Measurements from ENCODE around the gene TPSG1.

DNA sequence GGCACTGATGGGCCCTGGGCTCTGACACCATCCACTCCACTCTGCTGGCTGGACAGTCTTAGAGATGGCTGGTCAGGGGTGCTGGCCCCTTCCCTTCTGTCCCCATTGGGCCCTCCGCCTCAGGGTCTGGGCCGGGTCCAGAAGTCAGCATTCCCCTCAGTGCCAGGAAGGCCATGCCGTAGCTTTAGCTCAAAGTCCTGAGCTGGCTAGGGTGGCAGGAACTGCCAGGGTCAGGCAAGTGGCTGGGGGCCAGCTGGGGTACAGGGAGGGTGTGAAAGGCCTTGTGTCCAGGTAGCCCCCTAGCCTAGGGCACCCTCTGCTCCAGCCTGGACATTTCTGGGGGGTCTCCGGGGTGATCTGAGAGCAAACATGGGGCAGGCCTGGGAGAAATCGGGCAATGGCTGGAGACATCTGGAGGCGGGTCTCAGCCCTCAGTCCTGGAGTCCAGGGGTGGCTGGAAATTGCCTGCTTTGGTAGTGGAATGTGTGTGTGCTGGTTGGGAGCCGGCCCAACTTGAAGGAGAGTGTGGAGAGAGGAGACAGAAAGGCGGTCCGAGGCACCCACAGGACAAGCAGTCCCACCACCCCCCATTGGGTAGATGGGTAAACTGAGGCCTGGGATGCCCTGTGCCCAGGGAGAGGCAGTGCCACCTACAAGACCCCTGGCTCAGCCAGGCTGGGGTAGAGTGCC lies 32.5 kb downstream of the TPSG1 start:
- TF ChIP-seq, protein P1, sequence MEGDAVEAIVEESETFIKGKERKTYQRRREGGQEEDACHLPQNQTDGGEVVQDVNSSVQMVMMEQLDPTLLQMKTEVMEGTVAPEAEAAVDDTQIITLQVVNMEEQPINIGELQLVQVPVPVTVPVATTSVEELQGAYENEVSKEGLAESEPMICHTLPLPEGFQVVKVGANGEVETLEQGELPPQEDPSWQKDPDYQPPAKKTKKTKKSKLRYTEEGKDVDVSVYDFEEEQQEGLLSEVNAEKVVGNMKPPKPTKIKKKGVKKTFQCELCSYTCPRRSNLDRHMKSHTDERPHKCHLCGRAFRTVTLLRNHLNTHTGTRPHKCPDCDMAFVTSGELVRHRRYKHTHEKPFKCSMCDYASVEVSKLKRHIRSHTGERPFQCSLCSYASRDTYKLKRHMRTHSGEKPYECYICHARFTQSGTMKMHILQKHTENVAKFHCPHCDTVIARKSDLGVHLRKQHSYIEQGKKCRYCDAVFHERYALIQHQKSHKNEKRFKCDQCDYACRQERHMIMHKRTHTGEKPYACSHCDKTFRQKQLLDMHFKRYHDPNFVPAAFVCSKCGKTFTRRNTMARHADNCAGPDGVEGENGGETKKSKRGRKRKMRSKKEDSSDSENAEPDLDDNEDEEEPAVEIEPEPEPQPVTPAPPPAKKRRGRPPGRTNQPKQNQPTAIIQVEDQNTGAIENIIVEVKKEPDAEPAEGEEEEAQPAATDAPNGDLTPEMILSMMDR (IDR thresholded peaks at IDR 0.05) = no peak
- no peak for TF ChIP-seq POLR2A (IDR thresholded peaks at IDR 0.05)

All from uterus (tissue), 2 donors.